Testis (tissue), 2 donors: ENCODE data around the gene MYBPC3.

ENCODE experiments used
- POLR2A ChIP-seq: fragments of 450-650 bp; IDR thresholded peaks from one replicate; pipeline ENCODE4 v1.6.1; 2017; ENCODE audit warnings: antibody characterized with exemption, mild to moderate bottlenecking, moderate library complexity
- TF ChIP-seq, protein P1 (sequence below), 3 experiments: fragments of 450-650 bp in 2 of 3; fragments of 200-600 bp in 1 of 3; sonication (generic) in 1 of 3; IDR thresholded peaks; one replicate each; pipeline ENCODE4 v1.5.1; 2016 to 2019; ENCODE audit warnings: antibody characterized with exemption in 3 of 3, mild to moderate bottlenecking in 2 of 3, moderate library complexity in 1 of 3

DNA sequence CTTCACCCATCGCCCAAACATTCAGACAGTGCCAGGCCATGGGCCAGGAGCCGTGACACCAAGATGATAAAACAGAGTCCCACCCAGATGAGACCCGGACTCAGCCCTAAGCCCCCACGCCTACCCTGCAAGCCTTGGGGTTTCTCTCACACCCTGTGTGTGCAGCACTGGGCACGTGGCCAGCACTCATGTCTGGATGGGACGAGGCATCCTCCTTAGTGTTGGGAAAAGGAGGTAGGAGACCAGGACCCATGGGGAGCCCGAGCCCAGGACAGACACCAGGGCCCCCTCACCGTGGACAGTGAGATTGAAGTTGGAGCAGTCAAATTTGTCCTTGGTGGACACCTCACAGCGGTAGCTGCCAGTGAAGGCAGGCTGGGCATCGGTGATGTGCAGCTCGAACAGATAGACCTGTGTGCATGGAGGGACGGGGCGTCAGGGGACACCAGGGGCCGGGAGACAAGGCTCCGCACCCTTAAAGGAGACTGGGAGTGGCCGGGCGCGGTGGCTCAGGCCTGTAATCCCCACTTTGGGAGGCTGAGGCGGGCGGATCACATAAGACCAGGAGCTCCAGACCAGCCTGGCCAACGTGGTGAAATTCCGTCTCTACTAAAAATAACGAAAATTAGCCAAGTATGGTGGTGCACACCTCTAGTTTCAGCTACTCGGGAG is 4.2 kb downstream of the MYBPC3 start:
- TF ChIP-seq, protein P1, sequence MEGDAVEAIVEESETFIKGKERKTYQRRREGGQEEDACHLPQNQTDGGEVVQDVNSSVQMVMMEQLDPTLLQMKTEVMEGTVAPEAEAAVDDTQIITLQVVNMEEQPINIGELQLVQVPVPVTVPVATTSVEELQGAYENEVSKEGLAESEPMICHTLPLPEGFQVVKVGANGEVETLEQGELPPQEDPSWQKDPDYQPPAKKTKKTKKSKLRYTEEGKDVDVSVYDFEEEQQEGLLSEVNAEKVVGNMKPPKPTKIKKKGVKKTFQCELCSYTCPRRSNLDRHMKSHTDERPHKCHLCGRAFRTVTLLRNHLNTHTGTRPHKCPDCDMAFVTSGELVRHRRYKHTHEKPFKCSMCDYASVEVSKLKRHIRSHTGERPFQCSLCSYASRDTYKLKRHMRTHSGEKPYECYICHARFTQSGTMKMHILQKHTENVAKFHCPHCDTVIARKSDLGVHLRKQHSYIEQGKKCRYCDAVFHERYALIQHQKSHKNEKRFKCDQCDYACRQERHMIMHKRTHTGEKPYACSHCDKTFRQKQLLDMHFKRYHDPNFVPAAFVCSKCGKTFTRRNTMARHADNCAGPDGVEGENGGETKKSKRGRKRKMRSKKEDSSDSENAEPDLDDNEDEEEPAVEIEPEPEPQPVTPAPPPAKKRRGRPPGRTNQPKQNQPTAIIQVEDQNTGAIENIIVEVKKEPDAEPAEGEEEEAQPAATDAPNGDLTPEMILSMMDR (IDR thresholded peaks at IDR 0.05), result no peak
- no peak for TF ChIP-seq POLR2A
